H9 (cell line): Measurements from ENCODE around the gene TMEM38A. TPM values are rescaled to one million over a fixed set of nuclear protein-coding genes. Genes with fewer than 3 reads are reported as not detected.

Experiments used
- DNase-seq: peaks from one replicate; pipeline ENCODE4 v3.0.0-alpha.2; 2017
- H2AFZ ChIP-seq: one replicate; pipeline ENCODE4 v1.6.1; 2013; ENCODE audit warnings: mild to moderate bottlenecking, low read length, control low read depth, moderate library complexity
- H2AK5ac ChIP-seq: 2 replicates; pipeline ENCODE4 v1.6.1; 2013; ENCODE audit warnings: low read length, control low read depth, mixed read lengths; ENCODE audit not compliant: insufficient read length
- H2BK120ac ChIP-seq: one replicate; pipeline ENCODE4 v1.6.1; 2013; ENCODE audit warnings: low read depth, mild to moderate bottlenecking, low read length, control low read depth, inconsistent platforms; ENCODE audit not compliant: poor library complexity, severe bottlenecking
- H2BK12ac ChIP-seq: 2 replicates; pipeline ENCODE4 v1.6.1; 2013; ENCODE audit warnings: low read length, control low read depth, mixed read lengths, low read depth; ENCODE audit not compliant: insufficient read length
- H2BK15ac ChIP-seq: 2 replicates; pipeline ENCODE4 v1.6.1; 2013; ENCODE audit warnings: low read depth, low read length, control low read depth
- H2BK20ac ChIP-seq: one replicate; pipeline ENCODE4 v1.6.1; 2013; ENCODE audit warnings: low read depth, mild to moderate bottlenecking, low read length, control low read depth, inconsistent platforms; ENCODE audit not compliant: poor library complexity, severe bottlenecking
- H2BK5ac ChIP-seq: 2 replicates; pipeline ENCODE4 v1.6.1; 2013; ENCODE audit warnings: low read length, control low read depth, mixed read lengths; ENCODE audit not compliant: insufficient read length
- H3K14ac ChIP-seq: 2 replicates; pipeline ENCODE4 v1.6.1; 2013; ENCODE audit warnings: low read length, control low read depth; ENCODE audit not compliant: insufficient read depth
- H3K18ac ChIP-seq: 2 replicates; pipeline ENCODE4 v1.6.1; 2013; ENCODE audit warnings: low read depth, mild to moderate bottlenecking, mixed read lengths, low read length, control low read depth; ENCODE audit not compliant: insufficient read length
- H3K23ac ChIP-seq: 2 replicates; pipeline ENCODE4 v1.6.1; 2013; ENCODE audit warnings: low read length, control low read depth, mixed read lengths, low read depth; ENCODE audit not compliant: insufficient read length
- H3K23me2 ChIP-seq: 2 replicates; pipeline ENCODE4 v1.6.1; 2013; ENCODE audit warnings: low read depth, mild to moderate bottlenecking, mixed read lengths, low read length, control low read depth; ENCODE audit not compliant: insufficient read length, poor library complexity, severe bottlenecking
- H3K27ac ChIP-seq: 2 replicates; pipeline ENCODE4 v1.5.1; 2013; ENCODE audit warnings: low read length, control low read depth, mixed read lengths, low read depth; ENCODE audit not compliant: insufficient read length
- H3K27me3 ChIP-seq: 2 replicates; pipeline ENCODE4 v1.6.1; 2013; ENCODE audit warnings: low read length, control low read depth, inconsistent platforms; ENCODE audit not compliant: insufficient read depth
- H3K4ac ChIP-seq: 2 replicates; pipeline ENCODE4 v1.6.1; 2013; ENCODE audit warnings: low read depth, mild to moderate bottlenecking, control low read depth, inconsistent platforms, low read length, moderate library complexity
- H3K4me1 ChIP-seq: 2 replicates; pipeline ENCODE4 v1.6.1; 2013; ENCODE audit warnings: low read length, control low read depth, inconsistent platforms; ENCODE audit not compliant: insufficient read depth
- H3K4me2 ChIP-seq: 2 replicates; pipeline ENCODE4 v1.6.1; 2013; ENCODE audit warnings: low read length, control low read depth, mixed read lengths; ENCODE audit not compliant: insufficient read length, insufficient read depth
- H3K56ac ChIP-seq: 2 replicates; pipeline ENCODE4 v1.6.1; 2013; ENCODE audit warnings: low read depth, mild to moderate bottlenecking, mixed read lengths, low read length, control low read depth; ENCODE audit not compliant: insufficient read length
- H3K79me1 ChIP-seq: 2 replicates; pipeline ENCODE4 v1.6.1; 2013; ENCODE audit warnings: low read depth, mild to moderate bottlenecking, moderate library complexity, low read length, control low read depth, inconsistent platforms; ENCODE audit not compliant: insufficient read depth, poor library complexity, severe bottlenecking
- H3K79me2 ChIP-seq: 2 replicates; pipeline ENCODE4 v1.6.1; 2013; ENCODE audit warnings: low read length, control low read depth, inconsistent platforms; ENCODE audit not compliant: insufficient read depth
- H3K9ac ChIP-seq: 2 replicates; pipeline ENCODE4 v1.6.1; 2013; ENCODE audit warnings: low read length, control low read depth, mixed read lengths; ENCODE audit not compliant: insufficient read length; ENCODE audit errors: extremely low read depth
- H3K9me3 ChIP-seq: one replicate; pipeline ENCODE4 v1.6.1; 2013; ENCODE audit warnings: low read depth, low read length, inconsistent platforms; ENCODE audit not compliant: control insufficient read depth
- H3T11ph ChIP-seq: one replicate; pipeline ENCODE4 v1.6.1; 2013; ENCODE audit warnings: mild to moderate bottlenecking, low read length, control low read depth, inconsistent platforms
- H4K20me1 ChIP-seq: one replicate; pipeline ENCODE4 v1.6.1; 2013; ENCODE audit not compliant: control insufficient read depth, insufficient read length, insufficient read depth
- H4K5ac ChIP-seq: 2 replicates; pipeline ENCODE4 v1.6.1; 2013; ENCODE audit warnings: low read depth, mild to moderate bottlenecking, mixed read lengths, low read length, control low read depth; ENCODE audit not compliant: insufficient read length
- H4K8ac ChIP-seq: replicated peaks from 2 replicates; pipeline ENCODE4 v1.6.1; 2013; ENCODE audit warnings: low read length, control low read depth, mixed read lengths, low read depth; ENCODE audit not compliant: insufficient read length
- H4K91ac ChIP-seq: 2 replicates; pipeline ENCODE4 v1.6.1; 2013; ENCODE audit warnings: low read depth, mild to moderate bottlenecking, moderate library complexity, mixed read lengths, low read length, control low read depth; ENCODE audit not compliant: insufficient read length
- H3K27ac Mint-ChIP-seq, 3 experiments: 2 replicates in 2 of 3; 3 replicates in 1 of 3; pipeline ENCODE4 v1.8.0; 2020 to 2021; ENCODE audit warnings: mixed read lengths in 3 of 3, mild to moderate bottlenecking in 1 of 3, moderate library complexity in 1 of 3
- H3K27me3 Mint-ChIP-seq: 2 replicates; pipeline ENCODE4 v1.8.0; 2021; ENCODE audit warnings: low read depth, mild to moderate bottlenecking, moderate library complexity, mixed read lengths
- H3K36me3 Mint-ChIP-seq, 3 experiments: 2 replicates in 2 of 3; 3 replicates in 1 of 3; pipeline ENCODE4 v1.8.0; 2020 to 2021; ENCODE audit warnings: low read depth in 3 of 3, mixed read lengths in 3 of 3; ENCODE audit not compliant: insufficient read depth in 1 of 3
- H3K4me1 Mint-ChIP-seq, 2 experiments: 2 replicates each; pipeline ENCODE4 v1.8.0; 2020; ENCODE audit warnings: mixed read lengths in 2 of 2
- H3K4me3 Mint-ChIP-seq, 2 experiments: 2 replicates in 1 of 2; 3 replicates in 1 of 2; pipeline ENCODE4 v1.8.0; 2020 to 2021; ENCODE audit warnings: mild to moderate bottlenecking in 2 of 2, mixed read lengths in 2 of 2, moderate library complexity in 1 of 2
- H3K9me3 Mint-ChIP-seq, 2 experiments: 2 replicates in 1 of 2; 3 replicates in 1 of 2; pipeline ENCODE4 v1.8.0; 2020; ENCODE audit warnings: mild to moderate bottlenecking in 2 of 2, mixed read lengths in 2 of 2, moderate library complexity in 1 of 2
- CTCF ChIP-seq: fragments of 200-600 bp; sonication (generic); conservative IDR thresholded peaks from 3 replicates; pipeline ENCODE4 v1.8.0; 2021; ENCODE audit warnings: antibody characterized with exemption, mild to moderate bottlenecking
- WGBS: extraction: QIAGEN DNeasy Blood & Tissue Kit; methylation state at CpG from one replicate; pipeline ENCODE4 v1.1.7; 2013; ENCODE audit warnings: missing lambda C conversion rate, low lambda C conversion rate, mixed read lengths; ENCODE audit not compliant: insufficient read length; ENCODE audit errors: extremely low coverage; 5-methylcytosine and 5-hydroxymethylcytosine counted together
- total RNA-seq: library from RNA; stranded (reverse); gene quantifications from 2 replicates; pipeline ENCODE4 v1.2.1, GENCODE V29; 2021

TMEM38A gene
- total RNA-seq, 1 experiment from 2014 or later, result 7.4 TPM

GRCh38 chr19:16618248-16618647 is 42.7 kb upstream of the TMEM38A start:
- no peak overlapping the region for H3K18ac ChIP-seq

More at GRCh38 chr19:16618248-16618647, 42.7 kb upstream of the TMEM38A start:
- Histone ChIP-seq H3K79me2 (peaks cover 72% of the 10 kb centered on the region; the same call in 1 of the 2 replicates), H4K91ac (no peak overlapping the region), H3K14ac (no peak overlapping the region), H3K4me2 (no peak overlapping the region), H3K9me3 (no peaks in the 10 kb centered on the region), H3K23me2 (no peaks in the 10 kb centered on the region), H4K20me1 (no peaks in the 10 kb centered on the region), H2BK12ac (no peak overlapping the region), H4K8ac (no peak overlapping the region), H3K27me3 (no peaks in the 10 kb centered on the region), H3K4me1 (peaks cover 3% of the 10 kb centered on the region; the same call in 1 of the 2 replicates), H2AK5ac (no peak overlapping the region), H2BK15ac (no peak overlapping the region), H3K56ac (no peak overlapping the region), H3T11ph (no peak overlapping the region), H3K4ac (no peak overlapping the region), H3K27ac (no peak overlapping the region), H3K9ac (no peak overlapping the region), H2AFZ (no peak overlapping the region), H4K5ac (no peak overlapping the region), H2BK120ac (no peak overlapping the region), H2BK5ac (no peak overlapping the region), H3K23ac (no peak overlapping the region), H3K79me1 (peaks cover 18% of the 10 kb centered on the region), H2BK20ac (no peak overlapping the region)
- Mint-ChIP-seq H3K36me3 (peaks cover 0 to 2% (median 0%) of the 10 kb centered on the region in 3 experiments; a peak in 2 of 7 replicates), H3K9me3 (no peaks in the 10 kb centered on the region), H3K4me1 (peaks cover 26 to 36% of the 10 kb centered on the region in 2 experiments), H3K27me3 (no peaks in the 10 kb centered on the region; the same call in 1 of the 2 replicates), H3K4me3 (peak overlapping the region in 1 of 2 experiments; percentile 21; a peak in 1 of 5 replicates), H3K27ac (peak overlapping the region; percentile 48 to 69 (median 64); a peak in 2 of 7 replicates)
- no peak for TF ChIP-seq CTCF
- WGBS, result no CpG with 5 or more reads among the region's 7 CpGs
- DNase-seq, result no peak
